Measurements from ENCODE around the gene RBM17.
"Not testable (repeated sequence)": the region's sequence is repeated elsewhere in the genome, so short reads cannot be mapped to it uniquely, and the experiment has no call there.

Gene RBM17

GRCh38 chr10:6163364-6164270 is 74.8 kb downstream of the RBM17 start:
- DNase-seq: peak; percentile 27

GRCh38 chr10:6164271-6165095 is 75.6 kb downstream of the RBM17 start:
- no peak for DNase-seq

- no peak for DNase-seq
Observed at GRCh38 chr10:6165221-6165725, 76.4 kb downstream of the RBM17 start.

GRCh38 chr10:6165933-6166332 is 77.1 kb downstream of the RBM17 start:
- DNase-seq: not testable (repeated sequence)

All from SIG-M5 (cell line).